ENCODE measurements around the gene PTPRK. TPM values are rescaled to one million over a fixed set of nuclear protein-coding genes. Genes with fewer than 3 reads are reported as not detected.
"Not testable (repeated sequence)": the region's sequence is repeated elsewhere in the genome, so short reads cannot be mapped to it uniquely, and the experiment has no call there.

PTPRK gene
- total RNA-seq, 2 donors from 2014 or later = 29.6 to 30.2 TPM

GRCh38 chr6:127946388-127946787 is 574.0 kb downstream of the PTPRK start:
- intact Hi-C loops (cut with DNase I) = no loop called here
- no peak for DNase-seq
- no peak for ATAC-seq

GRCh38 chr6:127945434-127946097 is 574.8 kb downstream of the PTPRK start:
- DNase-seq = no peak
- ATAC-seq = no peak

GRCh38 chr6:127941228-127941627 is 579.2 kb downstream of the PTPRK start:
- DNase-seq (no peak), ATAC-seq (no peak)
- intact Hi-C loops (cut with DNase I) = no loop called here

More at GRCh38 chr6:127945434-127946097, 574.8 kb downstream of the PTPRK start:
- intact Hi-C loops (cut with DNase I) = no loop called here

- DNase-seq = no peak
- intact Hi-C loops (cut with DNase I) = no loop called here
- no peak for ATAC-seq
Measured at GRCh38 chr6:127939442-127940066, 580.8 kb downstream of the PTPRK start.

GRCh38 chr6:127938701-127939100 is 581.7 kb downstream of the PTPRK start:
- ATAC-seq = no peak
- no peak for DNase-seq
- intact Hi-C loops (cut with DNase I) = no loop called here

- intact Hi-C loops (cut with DNase I) = no loop called here
- DNase-seq (no peak), ATAC-seq (no peak)
Measured at GRCh38 chr6:127937747-127938146, 582.7 kb downstream of the PTPRK start.

- ATAC-seq = no peak
- DNase-seq = no peak
- intact Hi-C loops (cut with DNase I) = no loop called here
Measured at GRCh38 chr6:127937102-127937501, 583.3 kb downstream of the PTPRK start.

GRCh38 chr6:127934956-127935355 is 585.4 kb downstream of the PTPRK start:
- DNase-seq (no peak), ATAC-seq (no peak)
- intact Hi-C loops (cut with DNase I) = no loop called here

- ATAC-seq (no peak), DNase-seq (no peak)
- intact Hi-C loops (cut with DNase I) = no loop called here
Measured at GRCh38 chr6:127933852-127934840, 586.3 kb downstream of the PTPRK start.

GRCh38 chr6:127933137-127933536 is 587.3 kb downstream of the PTPRK start:
- ATAC-seq (no peak), DNase-seq (no peak)
- intact Hi-C loops (cut with DNase I) = no loop called here

- intact Hi-C loops (cut with DNase I) = no loop called here
- ATAC-seq (no peak), DNase-seq (no peak)
Measured at GRCh38 chr6:127932708-127933107, 587.7 kb downstream of the PTPRK start.

GRCh38 chr6:127926441-127926840 is 594.0 kb downstream of the PTPRK start:
- intact Hi-C loops (cut with DNase I); ATAC-seq; DNase-seq: not testable (repeated sequence)

GRCh38 chr6:127924440-127924839 is 596.0 kb downstream of the PTPRK start:
- DNase-seq (no peak), ATAC-seq (no peak)
- intact Hi-C loops (cut with DNase I) = no loop called here

- intact Hi-C loops (cut with DNase I) = no loop called here
- DNase-seq = no peak
Measured at GRCh38 chr6:127924031-127924430, 596.4 kb downstream of the PTPRK start.

GRCh38 chr6:127923135-127923534 is 597.3 kb downstream of the PTPRK start:
- no peak for DNase-seq
- intact Hi-C loops (cut with DNase I) = no loop called here
- no peak for ATAC-seq

More at GRCh38 chr6:127924031-127924430, 596.4 kb downstream of the PTPRK start:
- ATAC-seq = no peak

- intact Hi-C loops (cut with DNase I) = no loop called here
Measured at GRCh38 chr6:127921982-127922381, 598.4 kb downstream of the PTPRK start.

GRCh38 chr6:127920804-127921203 is 599.6 kb downstream of the PTPRK start:
- DNase-seq = no peak
- intact Hi-C loops (cut with DNase I) = no loop called here
- ATAC-seq = no peak

More at GRCh38 chr6:127921982-127922381, 598.4 kb downstream of the PTPRK start:
- DNase-seq (no peak), ATAC-seq (no peak)

All from left cardiac atrium (tissue), 4 donors.